ENCODE data around the gene GAMT.

GRCh38 chr19:1410789-1411188 lies 9.4 kb upstream of the GAMT start:
- TF ChIP-seq ZFX (IDR thresholded peaks at IDR 0.05; ENCODE audit: borderline replicate concordance): no peak
- TF ChIP-seq, protein P1, sequence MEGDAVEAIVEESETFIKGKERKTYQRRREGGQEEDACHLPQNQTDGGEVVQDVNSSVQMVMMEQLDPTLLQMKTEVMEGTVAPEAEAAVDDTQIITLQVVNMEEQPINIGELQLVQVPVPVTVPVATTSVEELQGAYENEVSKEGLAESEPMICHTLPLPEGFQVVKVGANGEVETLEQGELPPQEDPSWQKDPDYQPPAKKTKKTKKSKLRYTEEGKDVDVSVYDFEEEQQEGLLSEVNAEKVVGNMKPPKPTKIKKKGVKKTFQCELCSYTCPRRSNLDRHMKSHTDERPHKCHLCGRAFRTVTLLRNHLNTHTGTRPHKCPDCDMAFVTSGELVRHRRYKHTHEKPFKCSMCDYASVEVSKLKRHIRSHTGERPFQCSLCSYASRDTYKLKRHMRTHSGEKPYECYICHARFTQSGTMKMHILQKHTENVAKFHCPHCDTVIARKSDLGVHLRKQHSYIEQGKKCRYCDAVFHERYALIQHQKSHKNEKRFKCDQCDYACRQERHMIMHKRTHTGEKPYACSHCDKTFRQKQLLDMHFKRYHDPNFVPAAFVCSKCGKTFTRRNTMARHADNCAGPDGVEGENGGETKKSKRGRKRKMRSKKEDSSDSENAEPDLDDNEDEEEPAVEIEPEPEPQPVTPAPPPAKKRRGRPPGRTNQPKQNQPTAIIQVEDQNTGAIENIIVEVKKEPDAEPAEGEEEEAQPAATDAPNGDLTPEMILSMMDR (IDR thresholded peaks at IDR 0.05): no peak

Data from 22Rv1 (cell line).